Endothelial cell of umbilical vein (primary cell): ENCODE results near the gene SHCBP1. TPM values are rescaled to one million over a fixed set of nuclear protein-coding genes. Genes with fewer than 3 reads are reported as not detected.

Source experiments
- BruUV-seq: library from RNA; stranded (reverse); fragments of 400-500 nt; replicated peaks from 2 replicates; lab custom pipeline; 2021; lab: Mats Ljungman, UMichigan
- CTCF ChIA-PET: fragments of 300-600, 350-600 bp; sonication (Branson Sonifier 250); formaldehyde crosslinking; loops from one replicate; lab custom pipeline; 2021; ENCODE audit warnings: antibody characterized with exemption, inconsistent platforms; lab: Charles Lee
- POLR2A ChIA-PET: fragments of 300-600, 350-600 bp; sonication (Branson Sonifier 250); formaldehyde crosslinking; loops from one replicate; lab custom pipeline; 2021; ENCODE audit warnings: antibody characterized with exemption, inconsistent platforms; lab: Charles Lee
- DNase-seq: peaks from one replicate; pipeline ENCODE4 v3.0.0-alpha.2; 2011; ENCODE audit warnings: low read depth, low spot score
- FAIRE-seq: peaks from 2 replicates; lab custom pipeline; 2011; peaks lifted over from hg19 to GRCh38; lab: Jason Lieb, UNC
- H2AFZ ChIP-seq: 2 replicates; pipeline ENCODE4 v1.6.0; 2012; ENCODE audit warnings: low read depth, low read length, control low read depth, inconsistent platforms
- H3K27ac ChIP-seq: 2 replicates; pipeline ENCODE4 v1.5.1; 2011; ENCODE audit warnings: low read depth, mild to moderate bottlenecking, control low read depth, low read length, moderate library complexity; ENCODE audit not compliant: insufficient read depth
- H3K27me3 ChIP-seq, 2 experiments: 2 replicates each; pipeline versions ENCODE4 v1.6.0 to v1.6.1; 2011; ENCODE audit warnings: low read length in 2 of 2, mixed read lengths in 1 of 2; ENCODE audit not compliant: control insufficient read depth in 2 of 2, insufficient read depth in 2 of 2
- H3K36me3 ChIP-seq, 2 experiments: 2 replicates in 1 of 2; 3 replicates in 1 of 2; pipeline ENCODE4 v1.5.1; 2011; ENCODE audit warnings: low read length in 2 of 2, mild to moderate bottlenecking in 1 of 2, moderate library complexity in 1 of 2; ENCODE audit not compliant: control insufficient read depth in 2 of 2, insufficient read depth in 2 of 2; ENCODE audit errors: extremely low read depth in 1 of 2
- H3K4me1 ChIP-seq: 3 replicates; pipeline ENCODE4 v1.5.1; 2011; ENCODE audit warnings: mild to moderate bottlenecking, low read length; ENCODE audit not compliant: control insufficient read depth, insufficient read depth; ENCODE audit errors: extremely low read depth
- H3K4me2 ChIP-seq: 2 replicates; pipeline ENCODE4 v1.6.1; 2011; ENCODE audit warnings: low read length, control low read depth, mixed read lengths; ENCODE audit not compliant: insufficient read depth
- H3K4me3 ChIP-seq, 3 experiments: fragments of 200-600 bp in 1 of 3; sonication (generic), shearing (Covaris generic) in 1 of 3; replicated peaks in 1 of 3; 2 replicates each; pipeline ENCODE4 v1.5.1; 2011 to 2016; ENCODE audit warnings: control low read depth in 3 of 3, low read length in 3 of 3, mild to moderate bottlenecking in 2 of 3, inconsistent platforms in 1 of 3, low read depth in 1 of 3, moderate library complexity in 1 of 3; ENCODE audit not compliant: insufficient read depth in 1 of 3
- H3K79me2 ChIP-seq: 2 replicates; pipeline ENCODE4 v1.6.0; 2012; ENCODE audit warnings: low read length, inconsistent platforms; ENCODE audit not compliant: control insufficient read depth, insufficient read depth
- H3K9ac ChIP-seq: replicated peaks from 2 replicates; pipeline ENCODE3; 2011; ENCODE audit warnings: low read length, control low read depth; ENCODE audit not compliant: insufficient read depth; ENCODE audit errors: extremely low read depth
- H3K9me1 ChIP-seq: replicated peaks from 3 replicates; pipeline ENCODE4 v1.6.0; 2011; ENCODE audit warnings: mild to moderate bottlenecking, low read length; ENCODE audit not compliant: control insufficient read depth, insufficient read depth; ENCODE audit errors: extremely low read depth
- H3K9me3 ChIP-seq: replicated peaks from 2 replicates; pipeline ENCODE4 v1.5.1; 2012; ENCODE audit warnings: low read length, inconsistent platforms; ENCODE audit not compliant: control insufficient read depth, insufficient read depth
- H4K20me1 ChIP-seq: replicated peaks from 2 replicates; pipeline ENCODE3; 2011; ENCODE audit warnings: mild to moderate bottlenecking, low read length; ENCODE audit not compliant: control insufficient read depth, insufficient read depth; ENCODE audit errors: extremely low read depth
- EZH2 ChIP-seq: IDR thresholded peaks from 2 replicates; pipeline ENCODE4 v1.6.1; 2012; ENCODE audit warnings: borderline replicate concordance, low read depth, mild to moderate bottlenecking, moderate library complexity, low read length, inconsistent platforms; ENCODE audit not compliant: severe bottlenecking
- FOS ChIP-seq: IDR thresholded peaks from 2 replicates; pipeline ENCODE4 v1.6.1; 2011; ENCODE audit warnings: mild to moderate bottlenecking, low read length, moderate library complexity, borderline replicate concordance; ENCODE audit not compliant: insufficient read depth
- GATA2 ChIP-seq: IDR thresholded peaks from 2 replicates; pipeline ENCODE4 v1.7.0; 2011; ENCODE audit warnings: low read depth, mild to moderate bottlenecking, moderate library complexity, mixed read lengths, low read length; ENCODE audit not compliant: insufficient read length, insufficient read depth
- JUN ChIP-seq: IDR thresholded peaks from 2 replicates; pipeline ENCODE4 v1.6.1; 2011; ENCODE audit warnings: borderline replicate concordance, low read depth; ENCODE audit not compliant: insufficient read length, insufficient read depth
- MYC ChIP-seq: IDR thresholded peaks from one replicate; pipeline ENCODE4 v1.6.1; 2011; ENCODE audit warnings: mild to moderate bottlenecking, low read depth, low read length
- POLR2A ChIP-seq: IDR thresholded peaks from 2 replicates; pipeline ENCODE4 v1.6.1; 2012; ENCODE audit warnings: low read depth, mild to moderate bottlenecking, control low read depth, low read length
- POLR2AphosphoS5 ChIP-seq: IDR thresholded peaks from 2 replicates; pipeline ENCODE4 v1.6.1; 2012; ENCODE audit warnings: low read depth, mild to moderate bottlenecking, control low read depth, low read length, moderate library complexity; ENCODE audit not compliant: insufficient read depth
- dilution Hi-C: fragments of 300-500 bp; cut with MboI; formaldehyde crosslinking; loops from one replicate; pipeline ENCODE4 v1.15.0; 2019; ENCODE audit warnings: low sequenced_read_pairs; ENCODE audit not compliant: extremely low pct_ligation_motif_present
- intact Hi-C: fragments of 100-400 bp; cut with micrococcal nuclease; formaldehyde crosslinking; loops from one replicate; pipeline ENCODE4 v1.10.0; 2022
- polyA plus RNA-seq, 4 experiments: library from polyadenylated mRNA; depleted of rRNA in 3 of 4; stranded (reverse) in 3 of 4; unstranded in 1 of 4; fragments of >200 nt; gene quantifications; 2 replicates each; pipeline versions ENCODE4 v1.2.1 to v1.2.3, GENCODE V29; 2011 to 2012; ENCODE audit warnings: missing spikeins in 1 of 4
- total RNA-seq: library from RNA; stranded (reverse); gene quantifications from 2 replicates; pipeline ENCODE4 v1.2.3, GENCODE V29; 2021
- TF ChIP-seq, protein P1 (sequence below): IDR thresholded peaks from 2 replicates; pipeline ENCODE4 v1.6.1; 2011; ENCODE audit not compliant: insufficient read depth, insufficient read length
- TF ChIP-seq, protein P2 (sequence below), 2 donors: IDR thresholded peaks; 1 replicate in 1 of 2; 2 replicates in 1 of 2; pipeline ENCODE4 v1.5.1; 2011; ENCODE audit warnings: low read length in 2 of 2, mild to moderate bottlenecking in 2 of 2, moderate library complexity in 2 of 2, control low read depth in 1 of 2, inconsistent platforms in 1 of 2, low read depth in 1 of 2; ENCODE audit not compliant: insufficient read depth in 1 of 2; ENCODE audit errors: extremely low read depth in 1 of 2

SHCBP1 gene
- total and polyA plus RNA-seq, 2 donors (not counting 3 experiments of a cell fraction or from before 2014, with no cell fraction given) = 13.9 to 44.9 TPM

GRCh38 chr16:46650254-46650623 is 29.1 kb upstream of the SHCBP1 start:
- no peaks in the 10 kb centered on the region for H3K27me3 ChIP-seq
- no peak overlapping the region for H2AFZ ChIP-seq
- H4K20me1 ChIP-seq = no peaks in the 10 kb centered on the region
- POLR2A ChIA-PET = no interaction called here
- intact Hi-C loops = no loop called here
- dilution Hi-C loops = no loop called here
- no peaks in the 10 kb centered on the region for H3K36me3 ChIP-seq
- H3K9ac ChIP-seq = no peak overlapping the region
- H3K27ac ChIP-seq = no peak overlapping the region
- FAIRE-seq = no peak
- no peak for DNase-seq
- no peaks in the 10 kb centered on the region for H3K9me1 ChIP-seq
- no peak overlapping the region for H3K4me3 ChIP-seq
- CTCF ChIA-PET = no interaction called here
- no peaks in the 10 kb centered on the region for H3K9me3 ChIP-seq
- no TSS peak for BruUV-seq
- H3K4me2 ChIP-seq = no peak overlapping the region
- no peaks in the 10 kb centered on the region for H3K79me2 ChIP-seq
- no peaks in the 10 kb centered on the region for H3K4me1 ChIP-seq
- TF ChIP-seq, protein P1, sequence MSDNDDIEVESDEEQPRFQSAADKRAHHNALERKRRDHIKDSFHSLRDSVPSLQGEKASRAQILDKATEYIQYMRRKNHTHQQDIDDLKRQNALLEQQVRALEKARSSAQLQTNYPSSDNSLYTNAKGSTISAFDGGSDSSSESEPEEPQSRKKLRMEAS = no peak
- TF ChIP-seq GATA2 (no peak), MYC (no peak), EZH2 (no peak), POLR2AphosphoS5 (no peak), POLR2A (no peak), JUN (no peak)

DNA sequence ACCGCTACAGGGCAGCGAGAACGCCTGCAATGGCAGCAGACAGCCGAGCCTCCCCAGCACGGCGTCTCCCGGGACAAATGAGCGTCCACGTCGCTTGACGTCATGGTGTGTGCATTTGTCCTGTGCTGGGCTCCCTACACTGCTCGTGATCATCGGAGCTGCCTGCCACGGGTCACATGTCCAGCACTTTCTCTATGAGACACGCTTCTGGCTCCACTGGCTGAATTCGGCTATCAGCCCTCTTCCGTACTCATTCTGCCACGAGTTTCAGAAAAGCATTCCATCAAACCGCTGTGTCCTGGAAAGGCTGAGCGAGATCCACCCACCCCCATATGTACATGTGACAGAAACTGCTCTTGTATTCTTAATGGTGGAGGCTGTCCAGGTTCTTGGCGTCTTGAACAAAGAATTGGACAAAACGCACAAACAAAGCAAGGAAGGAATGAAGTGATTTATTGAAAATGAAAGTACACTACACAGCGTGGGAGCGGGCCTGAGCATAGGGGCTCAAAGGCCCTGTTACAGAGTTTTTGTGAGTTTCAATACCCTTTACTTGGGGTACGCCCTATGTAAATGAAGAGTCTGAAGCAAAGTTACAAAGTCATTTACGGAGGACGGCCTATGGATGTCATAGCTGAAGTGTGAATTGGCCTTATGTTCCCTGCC is 28.5 kb upstream of the SHCBP1 start:
- Histone ChIP-seq H3K9ac (no peak overlapping the region), H3K36me3 (no peaks in the 10 kb centered on the region), H3K27me3 (no peaks in the 10 kb centered on the region), H2AFZ (no peak overlapping the region), H3K4me3 (no peak overlapping the region), H4K20me1 (no peaks in the 10 kb centered on the region), H3K4me1 (no peaks in the 10 kb centered on the region), H3K79me2 (no peaks in the 10 kb centered on the region), H3K9me1 (no peaks in the 10 kb centered on the region), H3K27ac (no peak overlapping the region), H3K9me3 (no peaks in the 10 kb centered on the region), H3K4me2 (no peak overlapping the region)
- ChIA-PET CTCF (no interaction called here), POLR2A (no interaction called here)
- FAIRE-seq (no peak), DNase-seq (no peak)
- intact Hi-C loops = no loop called here
- TF ChIP-seq FOS (no peak), MYC (no peak), GATA2 (no peak), EZH2 (no peak), JUN (no peak), POLR2A (no peak), POLR2AphosphoS5 (no peak)
- TF ChIP-seq, protein P1 = no peak
- TF ChIP-seq, protein P2, sequence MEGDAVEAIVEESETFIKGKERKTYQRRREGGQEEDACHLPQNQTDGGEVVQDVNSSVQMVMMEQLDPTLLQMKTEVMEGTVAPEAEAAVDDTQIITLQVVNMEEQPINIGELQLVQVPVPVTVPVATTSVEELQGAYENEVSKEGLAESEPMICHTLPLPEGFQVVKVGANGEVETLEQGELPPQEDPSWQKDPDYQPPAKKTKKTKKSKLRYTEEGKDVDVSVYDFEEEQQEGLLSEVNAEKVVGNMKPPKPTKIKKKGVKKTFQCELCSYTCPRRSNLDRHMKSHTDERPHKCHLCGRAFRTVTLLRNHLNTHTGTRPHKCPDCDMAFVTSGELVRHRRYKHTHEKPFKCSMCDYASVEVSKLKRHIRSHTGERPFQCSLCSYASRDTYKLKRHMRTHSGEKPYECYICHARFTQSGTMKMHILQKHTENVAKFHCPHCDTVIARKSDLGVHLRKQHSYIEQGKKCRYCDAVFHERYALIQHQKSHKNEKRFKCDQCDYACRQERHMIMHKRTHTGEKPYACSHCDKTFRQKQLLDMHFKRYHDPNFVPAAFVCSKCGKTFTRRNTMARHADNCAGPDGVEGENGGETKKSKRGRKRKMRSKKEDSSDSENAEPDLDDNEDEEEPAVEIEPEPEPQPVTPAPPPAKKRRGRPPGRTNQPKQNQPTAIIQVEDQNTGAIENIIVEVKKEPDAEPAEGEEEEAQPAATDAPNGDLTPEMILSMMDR (IDR thresholded peaks at IDR 0.05; ENCODE audit: extremely low read depth in 1 of 2, insufficient read depth in 1 of 2, low read depth in 1 of 2, low read length in 2 of 2) = no peak
- no TSS peak for BruUV-seq
- dilution Hi-C loops = no loop called here
